B cell (primary cell): ENCODE data around the gene GNB5.

ENCODE experiments used
- EZH2 ChIP-seq: IDR thresholded peaks from 2 replicates; pipeline ENCODE4 v1.6.1; 2012; ENCODE audit warnings: borderline replicate concordance, low read depth, mild to moderate bottlenecking, moderate library complexity, low read length; ENCODE audit not compliant: insufficient read depth, poor library complexity, severe bottlenecking
- TF ChIP-seq, protein P1 (sequence below): fragments of 200-600 bp; IDR thresholded peaks from one replicate; pipeline ENCODE4 v1.8.0; 2022; ENCODE audit warnings: antibody characterized with exemption, mild to moderate bottlenecking

DNA sequence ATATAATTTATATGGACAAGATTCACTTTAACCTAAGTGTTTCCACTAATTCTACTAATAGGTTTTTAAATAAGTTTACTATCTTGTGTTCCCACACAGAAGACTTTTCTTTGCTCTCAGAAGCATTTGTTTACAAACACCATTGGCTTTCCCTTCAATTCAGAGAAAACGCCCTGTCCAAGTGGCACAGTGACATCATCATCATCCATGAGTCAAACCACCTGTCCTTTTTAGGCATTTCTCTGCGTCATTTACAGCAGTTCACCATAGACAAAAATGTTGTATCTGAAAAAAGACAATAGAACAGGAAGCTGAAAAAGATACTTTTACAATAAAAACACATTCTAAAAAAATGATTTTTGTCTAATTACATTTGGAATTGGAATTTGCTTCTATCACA is 69.3 kb downstream of the GNB5 start:
- TF ChIP-seq, protein P1, sequence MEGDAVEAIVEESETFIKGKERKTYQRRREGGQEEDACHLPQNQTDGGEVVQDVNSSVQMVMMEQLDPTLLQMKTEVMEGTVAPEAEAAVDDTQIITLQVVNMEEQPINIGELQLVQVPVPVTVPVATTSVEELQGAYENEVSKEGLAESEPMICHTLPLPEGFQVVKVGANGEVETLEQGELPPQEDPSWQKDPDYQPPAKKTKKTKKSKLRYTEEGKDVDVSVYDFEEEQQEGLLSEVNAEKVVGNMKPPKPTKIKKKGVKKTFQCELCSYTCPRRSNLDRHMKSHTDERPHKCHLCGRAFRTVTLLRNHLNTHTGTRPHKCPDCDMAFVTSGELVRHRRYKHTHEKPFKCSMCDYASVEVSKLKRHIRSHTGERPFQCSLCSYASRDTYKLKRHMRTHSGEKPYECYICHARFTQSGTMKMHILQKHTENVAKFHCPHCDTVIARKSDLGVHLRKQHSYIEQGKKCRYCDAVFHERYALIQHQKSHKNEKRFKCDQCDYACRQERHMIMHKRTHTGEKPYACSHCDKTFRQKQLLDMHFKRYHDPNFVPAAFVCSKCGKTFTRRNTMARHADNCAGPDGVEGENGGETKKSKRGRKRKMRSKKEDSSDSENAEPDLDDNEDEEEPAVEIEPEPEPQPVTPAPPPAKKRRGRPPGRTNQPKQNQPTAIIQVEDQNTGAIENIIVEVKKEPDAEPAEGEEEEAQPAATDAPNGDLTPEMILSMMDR, result no peak
- TF ChIP-seq EZH2, result no peak
